OCI-LY3 (cell line): ENCODE data around the gene ZEB2.

Source experiments
- EZH2phosphoT487 ChIP-seq: fragments of 200-600 bp; shearing (Covaris generic); IDR thresholded peaks from 2 replicates; pipeline ENCODE4 v1.6.1; 2018; ENCODE audit warnings: antibody characterized with exemption, mixed run types, low read depth
- TF ChIP-seq, protein P1 (sequence below): fragments of 200-600, 300-600 bp; sonication (generic); IDR thresholded peaks from 2 replicates; pipeline ENCODE4 v1.5.1; 2014; ENCODE audit warnings: antibody characterized with exemption, low read length, low read depth

DNA sequence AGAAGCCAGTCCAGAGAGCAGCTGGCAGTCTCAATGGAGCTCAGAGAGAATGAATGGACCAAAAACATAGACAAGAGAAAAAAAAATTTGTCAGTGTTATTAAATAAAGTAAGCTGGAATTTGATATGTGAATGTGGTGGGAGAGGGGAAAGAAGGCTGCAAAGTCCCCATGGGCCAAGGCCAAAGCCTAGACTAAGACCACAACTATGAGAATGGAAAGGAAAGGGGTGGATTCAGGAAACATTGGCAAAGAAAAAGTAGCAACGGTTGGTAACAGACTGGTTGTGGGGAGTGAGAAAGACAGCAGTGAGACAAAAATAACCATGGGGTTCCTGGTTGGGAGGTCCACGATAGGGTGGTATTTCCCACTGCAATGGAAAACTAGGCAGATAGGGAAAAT is 47.0 kb downstream of the ZEB2 start:
- TF ChIP-seq, protein P1, sequence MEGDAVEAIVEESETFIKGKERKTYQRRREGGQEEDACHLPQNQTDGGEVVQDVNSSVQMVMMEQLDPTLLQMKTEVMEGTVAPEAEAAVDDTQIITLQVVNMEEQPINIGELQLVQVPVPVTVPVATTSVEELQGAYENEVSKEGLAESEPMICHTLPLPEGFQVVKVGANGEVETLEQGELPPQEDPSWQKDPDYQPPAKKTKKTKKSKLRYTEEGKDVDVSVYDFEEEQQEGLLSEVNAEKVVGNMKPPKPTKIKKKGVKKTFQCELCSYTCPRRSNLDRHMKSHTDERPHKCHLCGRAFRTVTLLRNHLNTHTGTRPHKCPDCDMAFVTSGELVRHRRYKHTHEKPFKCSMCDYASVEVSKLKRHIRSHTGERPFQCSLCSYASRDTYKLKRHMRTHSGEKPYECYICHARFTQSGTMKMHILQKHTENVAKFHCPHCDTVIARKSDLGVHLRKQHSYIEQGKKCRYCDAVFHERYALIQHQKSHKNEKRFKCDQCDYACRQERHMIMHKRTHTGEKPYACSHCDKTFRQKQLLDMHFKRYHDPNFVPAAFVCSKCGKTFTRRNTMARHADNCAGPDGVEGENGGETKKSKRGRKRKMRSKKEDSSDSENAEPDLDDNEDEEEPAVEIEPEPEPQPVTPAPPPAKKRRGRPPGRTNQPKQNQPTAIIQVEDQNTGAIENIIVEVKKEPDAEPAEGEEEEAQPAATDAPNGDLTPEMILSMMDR: no peak
- TF ChIP-seq EZH2phosphoT487: no peak
